Heart left ventricle (tissue), 13 donors: ENCODE measurements around the gene TOMM6.

Source experiments
- POLR2A ChIP-seq, 2 donors: fragments of 450-650 bp; IDR thresholded peaks; one replicate each; pipeline ENCODE4 v1.6.1; 2017; ENCODE audit warnings: antibody characterized with exemption in 2 of 2, mild to moderate bottlenecking in 2 of 2, moderate library complexity in 2 of 2
- TF ChIP-seq, protein P1 (sequence below), 12 donors: fragments of 200-600 bp; sonication (generic) in 4 of 12; IDR thresholded peaks; one replicate each; pipeline versions ENCODE4 v1.5.0 to v1.8.0; 2018 to 2022; ENCODE audit warnings: antibody characterized with exemption in 12 of 12, mild to moderate bottlenecking in 5 of 12
- donor health status: ischemic (EF 13 %, LVEDD 7.1; RV severe dilation, severe dysfunction).
- donor health status: DM: no; HTN: yes; CAD: no.
- donor health status: DM: no; HTN: no; CAD: no.
- donor health status: ischemic (EF 25% LVEDD 6.9; RV normal size, moderate dysfunction).
- donor health status: ischemic (EF 25% LVEDD 5.7; RV mildly dilated, moderate dysfunction).
- donor health status: ischemic (EF 35%, LVEDD 5.7; RV mildly dilated, moderate dysfunction).
- donor health status: nonischemic (EF 11% LVEDD 7.7; RV severe dilation, severe dysfunction).
- donor health status: DM: yes; HTN: yes; CAD: no.
- donor health status: PGD.
- donor health status: ischemic (EF 29% LVEDD 5.4; RV normal size, mild dysfunction).
- donor health status: nonischemic (EF 23%, LVEDD 6.1; RV moderate dilation, normal function).

DNA sequence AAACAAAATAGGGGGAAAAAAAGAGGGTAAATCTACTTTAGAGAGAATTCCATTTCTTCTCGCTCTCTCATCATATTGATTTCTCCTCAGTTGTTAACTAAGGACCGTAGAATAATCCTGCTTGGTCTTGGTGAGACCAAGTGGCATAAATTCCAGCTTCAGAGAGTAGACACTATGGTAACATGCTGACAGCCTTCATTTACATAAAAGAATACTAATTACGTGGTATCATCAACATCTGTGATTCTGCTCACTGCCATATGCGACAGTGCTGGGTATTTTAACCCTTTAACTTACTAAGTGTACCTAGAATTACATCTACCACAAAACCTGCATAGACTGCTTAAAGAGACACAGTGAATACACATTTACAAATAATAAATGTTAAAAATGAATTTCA lies 27.1 kb downstream of the TOMM6 start:
- TF ChIP-seq, protein P1, sequence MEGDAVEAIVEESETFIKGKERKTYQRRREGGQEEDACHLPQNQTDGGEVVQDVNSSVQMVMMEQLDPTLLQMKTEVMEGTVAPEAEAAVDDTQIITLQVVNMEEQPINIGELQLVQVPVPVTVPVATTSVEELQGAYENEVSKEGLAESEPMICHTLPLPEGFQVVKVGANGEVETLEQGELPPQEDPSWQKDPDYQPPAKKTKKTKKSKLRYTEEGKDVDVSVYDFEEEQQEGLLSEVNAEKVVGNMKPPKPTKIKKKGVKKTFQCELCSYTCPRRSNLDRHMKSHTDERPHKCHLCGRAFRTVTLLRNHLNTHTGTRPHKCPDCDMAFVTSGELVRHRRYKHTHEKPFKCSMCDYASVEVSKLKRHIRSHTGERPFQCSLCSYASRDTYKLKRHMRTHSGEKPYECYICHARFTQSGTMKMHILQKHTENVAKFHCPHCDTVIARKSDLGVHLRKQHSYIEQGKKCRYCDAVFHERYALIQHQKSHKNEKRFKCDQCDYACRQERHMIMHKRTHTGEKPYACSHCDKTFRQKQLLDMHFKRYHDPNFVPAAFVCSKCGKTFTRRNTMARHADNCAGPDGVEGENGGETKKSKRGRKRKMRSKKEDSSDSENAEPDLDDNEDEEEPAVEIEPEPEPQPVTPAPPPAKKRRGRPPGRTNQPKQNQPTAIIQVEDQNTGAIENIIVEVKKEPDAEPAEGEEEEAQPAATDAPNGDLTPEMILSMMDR (IDR thresholded peaks at IDR 0.05): no peak
- no peak for TF ChIP-seq POLR2A (IDR thresholded peaks at IDR 0.05)
